8988T (cell line): ENCODE data around the gene ATXN1.

ENCODE experiments used
- DNase-seq: peaks from one replicate; pipeline ENCODE4 v3.0.0; 2011

Gene ATXN1

GRCh38 chr6:16696496-16696895 is 64.8 kb downstream of the ATXN1 start:
- no peak for DNase-seq

DNA sequence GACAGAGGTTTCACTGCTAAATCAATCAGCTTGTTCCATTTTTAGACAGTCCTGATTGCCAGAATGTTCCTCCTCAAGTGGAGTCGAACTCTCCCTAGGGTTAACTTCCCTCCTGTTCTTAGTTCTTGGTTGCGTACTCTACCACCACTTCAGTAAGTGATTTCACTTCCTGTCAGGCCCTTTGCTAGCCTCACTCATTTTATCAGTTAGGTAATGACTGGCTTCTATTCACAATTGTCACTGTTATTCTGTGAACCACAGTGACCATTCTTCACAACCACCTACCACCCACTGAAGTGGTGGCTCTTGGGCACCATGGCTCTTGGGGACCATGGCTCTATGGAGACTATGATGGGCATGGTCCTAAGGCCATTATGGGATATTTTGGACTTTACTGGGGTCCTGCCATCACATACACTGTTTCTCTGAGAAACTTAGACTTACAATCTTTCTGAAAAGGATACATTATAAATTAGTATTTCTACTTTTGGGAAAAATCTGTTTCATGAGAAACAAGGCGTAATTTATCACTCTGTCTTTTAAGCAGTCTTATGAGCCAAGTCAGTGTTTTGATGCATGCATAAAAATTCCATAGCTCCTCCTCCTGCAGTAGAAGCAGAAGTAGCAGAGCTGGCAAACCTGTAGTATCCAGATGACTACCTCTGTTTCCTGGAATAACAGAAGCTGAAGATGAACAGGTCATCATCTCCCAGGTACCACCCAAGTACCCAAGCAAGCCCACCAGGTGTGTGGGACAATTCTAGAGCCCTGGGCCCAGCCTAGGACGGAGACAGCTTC is 66.3 kb downstream of the ATXN1 start:
- no peak for DNase-seq

GRCh38 chr6:16691324-16691723 is 69.9 kb downstream of the ATXN1 start:
- DNase-seq, result no peak

- DNase-seq, result no peak
Observed at GRCh38 chr6:16690608-16691142, 70.6 kb downstream of the ATXN1 start.

GRCh38 chr6:16689788-16690607 is 71.3 kb downstream of the ATXN1 start:
- no peak for DNase-seq

DNA sequence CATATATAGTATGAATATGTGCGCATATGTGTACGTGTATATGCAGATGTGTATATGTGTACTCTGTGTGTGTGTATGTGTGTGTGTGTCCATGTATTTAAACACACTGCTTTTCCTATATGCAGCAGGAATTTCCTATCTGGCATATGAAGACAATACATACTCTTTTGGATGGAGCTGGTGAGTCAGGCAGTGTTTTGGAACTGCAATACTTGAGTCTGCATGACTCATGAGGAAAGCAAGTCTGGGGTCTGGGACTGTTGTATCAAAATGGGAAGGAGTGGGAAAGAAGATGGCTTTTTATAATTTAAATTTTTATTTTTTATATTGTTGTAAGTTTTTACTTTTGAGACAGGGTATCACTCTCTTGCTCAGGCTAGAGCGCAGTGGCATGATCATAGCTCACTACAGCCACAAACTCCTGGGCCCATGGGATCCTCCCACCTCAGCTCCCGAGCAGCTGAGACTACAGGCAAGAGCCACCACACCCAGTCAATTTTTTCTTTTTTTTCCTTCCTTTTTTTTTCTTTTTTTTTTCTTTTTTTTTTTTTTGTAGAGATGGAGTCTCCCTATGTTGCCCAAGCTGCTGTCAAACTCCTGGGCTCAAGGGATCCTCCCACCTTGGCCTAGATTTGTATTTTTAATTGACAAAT is 72.2 kb downstream of the ATXN1 start:
- no peak for DNase-seq

GRCh38 chr6:16688436-16688835 is 72.8 kb downstream of the ATXN1 start:
- DNase-seq, result no peak

DNA sequence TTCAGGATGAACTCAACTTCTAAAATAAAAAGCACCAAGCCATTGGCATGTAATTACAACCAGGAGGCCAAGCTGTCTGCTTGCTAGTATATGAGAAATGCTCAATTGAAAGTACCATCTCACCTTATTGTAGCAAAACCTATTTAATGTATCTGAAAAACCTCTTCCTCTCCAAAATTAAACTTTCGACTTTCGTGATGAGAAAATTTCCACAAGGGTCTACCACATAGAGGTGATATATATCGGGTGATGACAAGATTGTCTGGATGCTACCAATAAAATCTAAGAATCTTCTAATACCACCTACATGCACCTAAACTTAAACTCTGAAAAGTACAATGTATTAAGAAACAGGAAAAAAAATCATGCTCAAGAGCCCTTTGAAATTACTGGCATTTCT is 74.2 kb downstream of the ATXN1 start:
- no peak for DNase-seq

DNA sequence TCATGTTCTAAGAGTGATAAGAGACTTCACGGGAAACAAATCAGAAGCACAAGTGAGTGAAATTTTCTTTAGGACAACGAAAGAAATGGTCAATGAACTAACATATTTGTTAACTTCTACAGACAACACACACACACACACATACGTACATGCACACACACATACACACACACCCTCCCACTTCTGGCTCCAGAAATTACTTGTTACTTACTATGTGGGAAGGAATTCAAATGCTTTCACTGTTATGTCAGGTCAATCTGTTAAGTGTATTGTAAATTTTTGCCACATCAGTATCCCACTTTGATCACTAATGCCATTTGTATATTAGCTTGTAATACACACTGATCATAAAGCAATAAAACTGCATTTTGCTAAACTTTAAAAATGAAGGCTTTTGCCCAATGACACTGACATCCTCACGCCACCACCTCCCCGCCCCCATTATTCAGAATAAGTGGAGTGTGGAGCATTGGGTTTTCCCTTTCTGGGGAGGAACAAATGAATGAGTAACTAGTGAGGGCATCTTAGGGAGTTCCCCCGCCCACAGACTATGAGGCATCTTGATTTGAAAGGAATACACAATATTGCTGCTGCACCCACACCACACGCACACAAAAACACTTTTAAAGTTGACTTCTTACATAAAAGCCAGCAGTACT is 76.2 kb downstream of the ATXN1 start:
- no peak for DNase-seq

- DNase-seq, result no peak
Observed at GRCh38 chr6:16684195-16684689, 77.0 kb downstream of the ATXN1 start.

- DNase-seq, result no peak
Observed at GRCh38 chr6:16683641-16684194, 77.5 kb downstream of the ATXN1 start.

GRCh38 chr6:16681260-16681873 is 79.9 kb downstream of the ATXN1 start:
- DNase-seq, result no peak

- DNase-seq, result no peak
Observed at GRCh38 chr6:16679050-16679449, 82.2 kb downstream of the ATXN1 start.

GRCh38 chr6:16677458-16677857 is 83.8 kb downstream of the ATXN1 start:
- DNase-seq, result no peak

GRCh38 chr6:16676978-16677377 is 84.3 kb downstream of the ATXN1 start:
- no peak for DNase-seq

GRCh38 chr6:16676376-16676775 is 84.9 kb downstream of the ATXN1 start:
- DNase-seq, result no peak

DNA sequence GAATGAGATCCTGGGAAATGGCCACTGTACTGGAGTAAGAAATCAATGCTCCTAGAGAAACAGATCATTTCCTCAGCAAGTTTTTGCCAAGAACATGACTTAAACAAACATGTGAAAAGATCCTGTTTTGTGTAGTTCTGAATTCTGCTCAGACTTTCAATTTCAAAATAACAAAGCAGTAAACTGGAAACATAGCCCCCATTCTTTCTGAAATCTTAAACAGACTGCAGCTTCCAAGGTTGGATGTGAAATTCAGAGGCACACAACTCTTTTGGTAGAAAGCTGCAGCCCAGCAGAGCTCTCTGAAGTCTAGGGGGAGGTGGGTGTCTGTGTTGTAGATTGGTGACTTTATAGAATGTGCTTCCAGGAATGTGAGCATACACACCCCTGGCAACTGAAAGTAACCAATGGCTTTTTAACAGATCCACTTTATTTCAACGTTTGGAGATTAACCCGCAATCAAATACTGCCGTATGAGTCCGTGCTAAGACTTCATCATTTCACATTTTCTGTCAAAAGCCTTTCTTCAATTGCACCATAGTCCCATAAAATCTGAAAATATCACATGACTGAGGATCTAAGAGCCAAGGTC is 86.4 kb downstream of the ATXN1 start:
- DNase-seq, result no peak

GRCh38 chr6:16673011-16673797 is 88.1 kb downstream of the ATXN1 start:
- no peak for DNase-seq

DNA sequence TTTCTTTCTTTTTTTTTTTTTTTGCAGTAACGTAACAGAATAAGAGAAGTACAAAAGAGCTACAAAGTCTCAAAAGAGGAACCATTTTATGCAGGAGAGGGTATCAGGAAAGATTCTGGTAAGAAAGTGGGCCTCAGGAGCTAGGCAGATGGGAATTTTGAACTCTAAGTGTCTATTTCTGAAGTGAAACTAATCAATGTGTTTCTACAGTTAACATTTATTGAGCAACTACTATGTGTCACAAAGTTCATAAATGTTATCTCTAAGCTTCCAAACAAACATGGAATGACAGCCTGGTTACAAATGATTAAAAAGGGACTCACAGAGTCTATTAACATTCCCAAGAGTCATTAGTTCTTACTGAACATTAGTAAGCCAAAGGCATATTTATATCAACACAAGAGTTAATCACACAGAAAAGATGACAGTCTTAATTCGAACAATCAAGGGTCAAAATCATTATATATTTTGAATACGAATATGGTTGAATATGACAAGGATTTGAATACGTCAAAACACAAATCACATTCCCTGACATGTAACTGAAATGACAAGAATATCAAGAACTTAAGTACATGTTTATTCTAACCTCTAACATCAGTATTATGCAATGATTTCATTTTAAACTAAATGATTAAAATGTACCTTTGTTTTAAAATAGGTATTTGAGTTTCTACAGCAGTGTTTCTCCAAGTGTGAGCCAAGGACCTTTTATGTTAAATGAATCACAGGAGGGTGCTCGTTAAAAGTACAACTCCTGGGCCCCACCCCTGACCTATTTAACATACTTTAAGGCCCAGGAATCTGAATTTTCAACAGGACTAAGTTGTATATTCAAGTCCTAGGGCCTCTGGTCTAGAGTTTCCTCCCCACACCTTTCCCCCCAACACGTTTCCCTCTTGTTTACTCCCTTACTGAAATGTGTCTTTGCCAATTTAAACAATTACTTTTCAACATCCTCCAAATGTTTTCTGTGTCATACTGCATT is 89.7 kb downstream of the ATXN1 start:
- DNase-seq, result no peak
